Effector memory CD8-positive, alpha-beta T cell (primary cell): Measurements from ENCODE around the gene EPB41L5.

Source experiments
- ATAC-seq: fragments of 150-1000 bp; cut with Tn5 transposase; replicated peaks from 2 replicates; pipeline ENCODE4 v1.10.0; 2021; ENCODE audit warnings: mild to moderate bottlenecking, moderate library complexity
- DNase-seq, 3 experiments: peaks; one replicate each; pipeline ENCODE4 v3.0.0; 2021
- H3K27ac Mint-ChIP-seq, 2 donors: one replicate each; pipeline ENCODE4 v1.8.0; 2022; ENCODE audit warnings: mild to moderate bottlenecking in 2 of 2, mixed read lengths in 2 of 2, moderate library complexity in 2 of 2
- H3K27me3 Mint-ChIP-seq, 2 donors: one replicate each; pipeline ENCODE4 v1.8.0; 2022; ENCODE audit warnings: mixed read lengths in 2 of 2
- H3K36me3 Mint-ChIP-seq: one replicate; pipeline ENCODE4 v1.8.0; 2022; ENCODE audit warnings: mild to moderate bottlenecking, moderate library complexity, mixed read lengths; ENCODE audit not compliant: insufficient read depth
- H3K4me1 Mint-ChIP-seq, 2 donors: one replicate each; pipeline ENCODE4 v1.8.0; 2022; ENCODE audit warnings: low read depth in 2 of 2, mixed read lengths in 2 of 2
- H3K4me3 Mint-ChIP-seq, 2 donors: one replicate each; pipeline ENCODE4 v1.8.0; 2022; ENCODE audit warnings: mild to moderate bottlenecking in 2 of 2, mixed read lengths in 2 of 2, moderate library complexity in 2 of 2
- H3K9me3 Mint-ChIP-seq, 2 donors: one replicate each; pipeline ENCODE4 v1.8.0; 2022; ENCODE audit warnings: mixed read lengths in 2 of 2

EPB41L5 gene

GRCh38 chr2:120224735-120225548, 212.1 kb downstream of the EPB41L5 start:
- H3K36me3 Mint-ChIP-seq = peaks cover 11% of the 10 kb centered on the region
- H3K4me3 Mint-ChIP-seq = peak overlapping the region; percentile 79 to 80
- DNase-seq (no peak), ATAC-seq (no peak)
- peak overlapping the region; percentile 89 to 95 for H3K27ac Mint-ChIP-seq
- H3K9me3 Mint-ChIP-seq = no peaks in the 10 kb centered on the region
- no peaks in the 10 kb centered on the region for H3K27me3 Mint-ChIP-seq
- H3K4me1 Mint-ChIP-seq = peaks cover 43 to 44% of the 10 kb centered on the region in 2 donors

DNA sequence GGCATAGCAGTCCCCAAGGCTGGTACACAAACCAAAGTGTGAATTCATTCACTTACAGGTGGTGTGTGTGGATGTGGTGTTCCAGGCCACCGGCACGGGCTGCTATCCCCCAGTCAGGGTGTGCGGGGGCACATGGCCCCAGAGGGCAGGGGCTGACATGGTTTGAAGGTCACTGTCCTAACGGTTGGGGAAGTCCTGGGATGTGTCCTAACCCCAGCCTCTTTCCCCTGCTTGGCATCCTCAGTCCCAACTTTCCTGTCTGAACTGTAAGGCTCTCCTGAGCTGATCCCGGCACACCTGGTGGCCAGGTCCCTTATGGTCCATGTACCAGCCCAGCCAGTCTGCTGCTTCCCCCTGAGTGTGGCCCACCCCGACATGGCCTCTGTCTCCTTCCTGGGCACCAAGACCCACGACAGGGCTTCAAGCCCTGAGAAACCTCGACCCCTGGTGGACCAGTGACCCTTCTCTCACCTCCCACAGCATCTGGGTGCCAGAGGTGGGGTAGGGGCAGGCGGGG, 212.7 kb downstream of the EPB41L5 start:
- Mint-ChIP-seq H3K9me3 (no peaks in the 10 kb centered on the region), H3K27ac (peak overlapping the region; percentile 62 to 95), H3K4me3 (no peak overlapping the region), H3K27me3 (no peaks in the 10 kb centered on the region), H3K36me3 (peaks cover 11% of the 10 kb centered on the region), H3K4me1 (peaks cover 42 to 44% of the 10 kb centered on the region in 2 donors)
- no peak for DNase-seq
- no peak for ATAC-seq

DNA sequence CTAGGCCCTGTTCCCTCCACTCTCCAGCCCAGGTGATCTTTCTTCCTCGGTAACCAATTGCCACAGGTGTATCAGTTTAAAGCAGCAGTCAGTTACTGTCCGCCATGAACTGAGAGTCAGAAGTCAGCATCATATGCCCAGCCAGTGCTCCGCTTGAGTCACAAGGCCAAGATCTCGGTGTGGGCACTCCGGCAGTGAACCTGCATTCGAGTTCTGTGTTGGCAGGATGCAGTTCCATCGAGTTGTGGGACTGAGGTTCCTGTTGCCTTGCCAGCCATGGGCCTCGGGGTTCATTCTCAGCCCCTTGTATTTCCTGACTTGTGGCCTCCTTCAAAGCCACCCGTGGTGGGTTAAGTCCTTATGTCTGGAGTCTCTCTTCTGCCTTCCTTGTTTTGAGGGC, 213.4 kb downstream of the EPB41L5 start:
- Mint-ChIP-seq H3K27me3 (no peaks in the 10 kb centered on the region), H3K27ac (peak overlapping the region; percentile 44 to 62), H3K36me3 (peaks cover 11% of the 10 kb centered on the region), H3K9me3 (no peaks in the 10 kb centered on the region), H3K4me3 (no peak overlapping the region), H3K4me1 (peaks cover 43 to 44% of the 10 kb centered on the region in 2 donors)
- ATAC-seq (no peak), DNase-seq (no peak)

DNA sequence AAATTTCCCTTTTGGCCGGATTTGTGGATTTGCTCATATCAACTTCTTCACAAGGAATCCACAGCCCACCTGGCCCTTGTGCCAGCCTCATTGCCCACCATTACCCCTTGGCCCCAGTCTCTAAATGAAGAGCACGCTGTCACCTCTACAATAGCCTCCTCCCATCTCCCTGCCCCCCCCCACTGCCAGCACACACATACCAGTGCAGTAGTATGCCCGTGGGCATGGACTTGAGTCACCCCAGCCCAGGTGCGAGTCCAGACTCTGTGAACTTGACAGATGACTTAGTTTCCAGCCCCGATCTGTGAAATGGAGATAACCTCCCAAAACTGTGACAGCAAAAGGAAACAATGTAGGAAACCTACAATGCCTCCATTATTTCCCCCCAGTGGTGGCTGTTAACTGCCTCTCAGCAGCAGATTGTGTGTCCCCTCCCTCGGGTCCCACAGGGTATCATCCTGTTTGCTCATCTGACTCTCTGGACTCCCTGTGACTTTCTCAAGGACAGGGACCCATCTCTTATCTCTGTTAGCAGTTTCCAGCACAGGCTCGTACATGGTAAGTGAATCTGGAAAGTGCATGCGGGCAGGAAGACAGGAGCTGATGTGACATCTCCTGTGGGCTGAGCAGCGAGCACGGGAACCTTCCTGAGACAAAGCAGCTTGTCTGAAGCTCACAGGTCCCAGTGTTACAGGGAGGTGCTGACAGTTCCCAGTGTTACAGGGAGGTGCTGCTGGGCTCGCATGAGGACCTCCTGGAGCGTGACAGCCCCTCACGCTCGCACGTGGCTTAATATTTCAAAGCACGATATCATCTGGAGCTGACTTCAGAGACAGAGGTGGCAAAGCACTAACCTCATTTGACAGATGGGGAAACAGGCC, 214.5 kb downstream of the EPB41L5 start:
- no peaks in the 10 kb centered on the region for H3K9me3 Mint-ChIP-seq
- peaks cover 38 to 41% of the 10 kb centered on the region in 2 donors for H3K4me1 Mint-ChIP-seq
- no peak overlapping the region for H3K4me3 Mint-ChIP-seq
- no peak for DNase-seq
- no peaks in the 10 kb centered on the region for H3K27me3 Mint-ChIP-seq
- ATAC-seq = no peak
- H3K36me3 Mint-ChIP-seq = peaks cover 12% of the 10 kb centered on the region
- H3K27ac Mint-ChIP-seq = peak overlapping the region in 1 of 2 donors; percentile 44

- peaks cover 6% of the 10 kb centered on the region for H3K36me3 Mint-ChIP-seq
- peaks cover 39 to 49% of the 10 kb centered on the region in 2 donors for H3K4me1 Mint-ChIP-seq
- H3K4me3 Mint-ChIP-seq = no peak overlapping the region
- H3K27me3 Mint-ChIP-seq = no peaks in the 10 kb centered on the region
- no peaks in the 10 kb centered on the region for H3K9me3 Mint-ChIP-seq
- H3K27ac Mint-ChIP-seq = peak overlapping the region; percentile 51 to 83
- no peak for ATAC-seq
- no peak for DNase-seq
Observed at GRCh38 chr2:120228503-120228902, 215.6 kb downstream of the EPB41L5 start.
